Measurements from ENCODE around the gene CNPY1. TPM values are rescaled to one million over a fixed set of nuclear protein-coding genes. Genes with fewer than 3 reads are reported as not detected.

Gene CNPY1
- total RNA-seq, 4 donors from 2014 or later: not detected

- no peak for ATAC-seq
- 21 to 27% methylated on average over 7 to 12 of the region's 14 CpGs for WGBS, 2 donors (ENCODE audit: low coverage in 1 of 2)
- H3K27me3 ChIP-seq: peaks cover 99% of the 10 kb centered on the region
These were observed 13.6 kb downstream of the CNPY1 start for GRCh38 chr7:155532792-155533119.

GRCh38 chr7:155531681-155532080 lies 14.7 kb downstream of the CNPY1 start:
- TF ChIP-seq POLR2A (IDR thresholded peaks at IDR 0.05) (no peak), EP300 (IDR thresholded peaks at IDR 0.05) (no peak), POLR2AphosphoS5 (IDR thresholded peaks at IDR 0.05) (no peak)
- TF ChIP-seq, protein P1, sequence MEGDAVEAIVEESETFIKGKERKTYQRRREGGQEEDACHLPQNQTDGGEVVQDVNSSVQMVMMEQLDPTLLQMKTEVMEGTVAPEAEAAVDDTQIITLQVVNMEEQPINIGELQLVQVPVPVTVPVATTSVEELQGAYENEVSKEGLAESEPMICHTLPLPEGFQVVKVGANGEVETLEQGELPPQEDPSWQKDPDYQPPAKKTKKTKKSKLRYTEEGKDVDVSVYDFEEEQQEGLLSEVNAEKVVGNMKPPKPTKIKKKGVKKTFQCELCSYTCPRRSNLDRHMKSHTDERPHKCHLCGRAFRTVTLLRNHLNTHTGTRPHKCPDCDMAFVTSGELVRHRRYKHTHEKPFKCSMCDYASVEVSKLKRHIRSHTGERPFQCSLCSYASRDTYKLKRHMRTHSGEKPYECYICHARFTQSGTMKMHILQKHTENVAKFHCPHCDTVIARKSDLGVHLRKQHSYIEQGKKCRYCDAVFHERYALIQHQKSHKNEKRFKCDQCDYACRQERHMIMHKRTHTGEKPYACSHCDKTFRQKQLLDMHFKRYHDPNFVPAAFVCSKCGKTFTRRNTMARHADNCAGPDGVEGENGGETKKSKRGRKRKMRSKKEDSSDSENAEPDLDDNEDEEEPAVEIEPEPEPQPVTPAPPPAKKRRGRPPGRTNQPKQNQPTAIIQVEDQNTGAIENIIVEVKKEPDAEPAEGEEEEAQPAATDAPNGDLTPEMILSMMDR (IDR thresholded peaks at IDR 0.05): no peak
- H3K9me3 ChIP-seq: peaks cover 0 to 3% (median 0%) of the 10 kb centered on the region in 3 donors
- peaks cover 0 to 20% (median 10%) of the 10 kb centered on the region in 3 donors for H3K4me1 ChIP-seq
- no peak overlapping the region for H3K27ac ChIP-seq
- no peak overlapping the region for H3K4me3 ChIP-seq
- no peaks in the 10 kb centered on the region for H3K36me3 ChIP-seq
- H3K27me3 ChIP-seq: peaks cover 100% of the 10 kb centered on the region
- no peak for ATAC-seq
- 31 to 50% methylated on average over 1 to 2 of the region's 9 CpGs for WGBS, 2 donors (ENCODE audit: low coverage in 1 of 2)

More at GRCh38 chr7:155532792-155533119, 13.6 kb downstream of the CNPY1 start:
- no peaks in the 10 kb centered on the region for H3K36me3 ChIP-seq
- H3K4me3 ChIP-seq: peak overlapping the region in 1 of 2 donors; percentile 32
- H3K4me1 ChIP-seq: peaks cover 0 to 20% (median 10%) of the 10 kb centered on the region in 3 donors
- TF ChIP-seq POLR2A (IDR thresholded peaks at IDR 0.05) (no peak), POLR2AphosphoS5 (IDR thresholded peaks at IDR 0.05) (no peak), EP300 (IDR thresholded peaks at IDR 0.05) (no peak)
- TF ChIP-seq, protein P1 (IDR thresholded peaks at IDR 0.05): no peak
- no peak overlapping the region for H3K27ac ChIP-seq
- H3K9me3 ChIP-seq: peaks cover 0 to 3% (median 0%) of the 10 kb centered on the region in 3 donors

DNA sequence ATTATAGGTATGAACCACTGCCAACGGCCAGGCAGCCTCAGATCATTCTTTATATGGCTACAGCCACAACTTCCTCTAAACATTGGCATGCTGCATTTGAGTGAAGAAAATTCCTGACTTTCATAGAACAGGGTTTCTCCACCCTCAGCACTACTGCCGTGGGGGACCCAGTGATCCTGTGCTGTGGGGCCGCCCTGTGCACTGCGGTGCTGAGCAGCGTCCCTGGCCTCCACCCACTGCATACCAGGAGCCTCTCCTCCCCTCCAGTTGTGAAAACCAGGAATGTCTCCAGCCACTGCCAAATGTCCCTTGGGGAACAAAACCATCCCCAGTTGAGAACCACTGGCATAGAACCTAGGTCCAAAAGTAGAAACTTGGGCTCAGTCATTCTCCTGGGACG lies 15.8 kb downstream of the CNPY1 start:
- no peaks in the 10 kb centered on the region for H3K9me3 ChIP-seq
- H3K27ac ChIP-seq: no peak overlapping the region
- H3K36me3 ChIP-seq: no peaks in the 10 kb centered on the region
- peaks cover 100% of the 10 kb centered on the region for H3K27me3 ChIP-seq
- ATAC-seq: no peak
- TF ChIP-seq, protein P1 (IDR thresholded peaks at IDR 0.05): no peak
- TF ChIP-seq EP300 (IDR thresholded peaks at IDR 0.05) (no peak), POLR2AphosphoS5 (IDR thresholded peaks at IDR 0.05) (no peak), POLR2A (IDR thresholded peaks at IDR 0.05) (no peak)
- H3K4me1 ChIP-seq: peaks cover 0 to 20% (median 10%) of the 10 kb centered on the region in 3 donors
- H3K4me3 ChIP-seq: no peak overlapping the region
- 75 to 90% methylated on average over 1 to 2 of the region's 6 CpGs for WGBS, 2 donors (ENCODE audit: low coverage in 1 of 2)

DNA sequence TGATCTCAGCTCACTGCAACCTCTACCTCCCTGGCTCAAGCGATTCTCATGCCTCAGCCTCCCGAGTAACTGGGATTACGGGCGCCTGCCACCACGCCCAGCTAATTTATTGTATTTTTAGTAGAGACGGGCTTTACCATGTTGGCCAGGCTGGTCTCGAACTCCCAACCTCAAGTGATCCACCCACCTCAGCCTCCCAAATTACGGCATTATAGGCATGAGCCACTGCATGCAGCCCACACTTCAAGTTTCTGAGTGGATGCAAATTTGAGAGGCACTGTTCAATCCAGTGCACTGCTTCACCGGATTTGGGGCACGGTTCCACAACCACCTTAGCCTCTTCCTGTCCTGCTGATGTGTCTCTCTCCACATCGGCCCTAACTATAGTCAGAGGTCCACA lies 16.5 kb downstream of the CNPY1 start:
- WGBS, 2 donors (ENCODE audit: low coverage in 1 of 2): 83% methylated on average over 2 to 9 of the region's 11 CpGs
- H3K4me1 ChIP-seq: peaks cover 0 to 20% (median 10%) of the 10 kb centered on the region in 3 donors
- H3K27ac ChIP-seq: no peak overlapping the region
- no peaks in the 10 kb centered on the region for H3K36me3 ChIP-seq
- ATAC-seq: no peak
- H3K4me3 ChIP-seq: no peak overlapping the region
- TF ChIP-seq, protein P1 (IDR thresholded peaks at IDR 0.05): no peak
- TF ChIP-seq POLR2AphosphoS5 (IDR thresholded peaks at IDR 0.05) (no peak), POLR2A (IDR thresholded peaks at IDR 0.05) (no peak), EP300 (IDR thresholded peaks at IDR 0.05) (no peak)
- peaks cover 100% of the 10 kb centered on the region for H3K27me3 ChIP-seq
- H3K9me3 ChIP-seq: no peaks in the 10 kb centered on the region

GRCh38 chr7:155529346-155529745 lies 17.0 kb downstream of the CNPY1 start:
- TF ChIP-seq POLR2A (IDR thresholded peaks at IDR 0.05): no peak
- TF ChIP-seq POLR2AphosphoS5 (IDR thresholded peaks at IDR 0.05): no peak
- TF ChIP-seq, protein P1 (IDR thresholded peaks at IDR 0.05): no peak
- no peak for TF ChIP-seq EP300 (IDR thresholded peaks at IDR 0.05)
- Histone ChIP-seq H3K36me3 (no peaks in the 10 kb centered on the region), H3K9me3 (no peaks in the 10 kb centered on the region), H3K27ac (no peak overlapping the region), H3K4me3 (no peak overlapping the region), H3K4me1 (peaks cover 0 to 19% (median 10%) of the 10 kb centered on the region in 3 donors), H3K27me3 (peaks cover 98% of the 10 kb centered on the region)
- ATAC-seq: no peak
- WGBS, 2 donors (ENCODE audit: low coverage in 1 of 2): 94 to 97% methylated on average over 3 of the region's 4 CpGs
